HepG2 (cell line): Measurements from ENCODE around the gene NCOA6. TPM values are rescaled to one million over a fixed set of nuclear protein-coding genes. Genes with fewer than 3 reads are reported as not detected.

Experiments used
- ATAC-seq: fragments of 200-7000 bp; cut with Tn5 transposase; 3 replicates; pipeline ENCODE4 v1.9.1; 2020; ENCODE audit warnings: mild to moderate bottlenecking, moderate library complexity
- BruUV-seq: library from RNA; stranded (reverse); fragments of 400-500 nt; replicated peaks from 2 replicates; lab custom pipeline; 2021; lab: Mats Ljungman, UMichigan
- CTCF ChIA-PET: fragments of 300-600 bp; formaldehyde crosslinking; extraction: SDS; loops from one replicate; lab custom pipeline; 2021; ENCODE audit warnings: low total read pairs, inconsistent platforms, low intra/inter-chr PET ratio; lab: Yijun Ruan, JAX
- POLR2A ChIA-PET: fragments of 350-600 bp; sonication (Branson Sonifier 250); formaldehyde crosslinking; loops from one replicate; lab custom pipeline; 2020; ENCODE audit warnings: antibody characterized with exemption, inconsistent platforms; lab: Yijun Ruan, JAX
- DNase-seq: peaks from one replicate; pipeline ENCODE4 v3.0.0-alpha.2; 2015; ENCODE audit warnings: low spot score
- FAIRE-seq: peaks from 3 replicates; lab custom pipeline; 2011; peaks lifted over from hg19 to GRCh38; lab: Jason Lieb, UNC
- H2AFZ ChIP-seq: one replicate; pipeline ENCODE4 v1.6.1; 2011; ENCODE audit warnings: low read length, inconsistent platforms
- H3K27ac ChIP-seq: fragments of 300-600 bp; 3 replicates; pipeline ENCODE4 v1.8.0; 2011; ENCODE audit warnings: mixed run types, mild to moderate bottlenecking, mixed read lengths, low read length, inconsistent platforms; ENCODE audit not compliant: insufficient read depth; ENCODE audit errors: extremely low read length
- H3K27me3 ChIP-seq, 2 experiments: fragments of 200-600 bp in 1 of 2; 2 replicates in 1 of 2; 3 replicates in 1 of 2; pipeline versions ENCODE4 v1.6.0 to v1.8.0; 2011; ENCODE audit warnings: low read length in 2 of 2, mild to moderate bottlenecking in 2 of 2, moderate library complexity in 2 of 2, inconsistent platforms in 1 of 2; ENCODE audit not compliant: insufficient read depth in 2 of 2, control insufficient read depth in 1 of 2
- H3K36me3 ChIP-seq, 2 experiments: fragments of 200-600 bp in 1 of 2; replicated peaks in 1 of 2; 2 replicates in 1 of 2; 3 replicates in 1 of 2; pipeline versions ENCODE4 v1.5.1 to v1.8.0; 2011; ENCODE audit warnings: low read length in 2 of 2, inconsistent platforms in 1 of 2; ENCODE audit not compliant: insufficient read depth in 2 of 2, control insufficient read depth in 1 of 2
- H3K4me1 ChIP-seq: 2 replicates; pipeline ENCODE4 v1.5.1; 2012; ENCODE audit warnings: low read length, inconsistent platforms; ENCODE audit not compliant: insufficient read depth
- H3K4me2 ChIP-seq: 2 replicates; pipeline ENCODE4 v1.6.0; 2011; ENCODE audit warnings: low read depth, low read length, inconsistent platforms
- H3K4me3 ChIP-seq, 3 experiments: fragments of 200-600 bp in 1 of 3; sonication (generic), shearing (Covaris generic) in 1 of 3; replicated peaks in 1 of 3; 2 replicates each; pipeline ENCODE4 v1.5.1; 2011 to 2016; ENCODE audit warnings: low read length in 3 of 3, inconsistent platforms in 2 of 3, low read depth in 2 of 3, mild to moderate bottlenecking in 2 of 3, control low read depth in 1 of 3, mixed read lengths in 1 of 3; ENCODE audit not compliant: insufficient read depth in 1 of 3
- H3K79me2 ChIP-seq: one replicate; pipeline ENCODE4 v1.6.1; 2011; ENCODE audit warnings: low read length, inconsistent platforms; ENCODE audit not compliant: insufficient read depth
- H3K9ac ChIP-seq: 2 replicates; pipeline ENCODE4 v1.6.0; 2011; ENCODE audit warnings: mild to moderate bottlenecking, low read depth, low read length, inconsistent platforms; ENCODE audit not compliant: insufficient read depth
- H3K9me3 ChIP-seq: 2 replicates; pipeline ENCODE4 v1.5.1; 2012; ENCODE audit warnings: mild to moderate bottlenecking, low read length
- H4K20me1 ChIP-seq: 2 replicates; pipeline ENCODE4 v1.6.0; 2011; ENCODE audit warnings: inconsistent platforms, mild to moderate bottlenecking, low read length, moderate library complexity; ENCODE audit not compliant: insufficient read depth
- HNRNPH1 ChIP-seq: fragments of 200-400 bp; formaldehyde crosslinking; optimal IDR thresholded peaks from 2 replicates; pipeline ENCODE3; 2017; ENCODE audit warnings: mild to moderate bottlenecking, low read depth, low read length
- PHF21A ChIP-seq: sonication (generic); formaldehyde crosslinking; IDR thresholded peaks from 2 replicates; pipeline ENCODE4 v1.5.0; 2020; ENCODE audit warnings: mild to moderate bottlenecking, missing genetic modification reagents
- TARDBP ChIP-seq: sonication (generic); formaldehyde crosslinking; IDR thresholded peaks from 2 replicates; pipeline ENCODE4 v1.8.0; 2022; ENCODE audit warnings: mild to moderate bottlenecking, missing genetic modification reagents
- TP53 ChIP-seq: sonication (generic); formaldehyde crosslinking; conservative IDR thresholded peaks from 2 replicates; pipeline ENCODE4 v1.4.0; 2020; ENCODE audit warnings: missing genetic modification reagents
- ZFP36L2 ChIP-seq: sonication (generic); formaldehyde crosslinking; IDR thresholded peaks from 2 replicates; pipeline ENCODE4 v1.4.0; 2020; ENCODE audit warnings: missing genetic modification reagents
- ZNF207 ChIP-seq: fragments of 450-650 bp; IDR thresholded peaks from 2 replicates; pipeline ENCODE4 v1.6.1; 2016; ENCODE audit warnings: antibody characterized with exemption, borderline replicate concordance
- ZNF263 ChIP-seq: sonication (generic); formaldehyde crosslinking; IDR thresholded peaks from 2 replicates; pipeline ENCODE4 v1.4.0; 2020; ENCODE audit warnings: missing genetic modification reagents
- ZNF430 ChIP-seq: sonication (generic); formaldehyde crosslinking; IDR thresholded peaks from 2 replicates; pipeline ENCODE4 v1.9.0; 2021; ENCODE audit warnings: mild to moderate bottlenecking, missing genetic modification reagents
- WGBS: methylation state at CpG from one replicate; pipeline ENCODE4 v1.1.6; 2017; ENCODE audit warnings: low lambda C conversion rate; 5-methylcytosine and 5-hydroxymethylcytosine counted together
- in situ Hi-C: cut with HindIII; loops from 2 replicates; pipeline ENCODE4 v1.10.0; 2017; ENCODE audit warnings: low pct_unique_long_range_greater_than_20kb; ENCODE audit not compliant: extremely low pct_ligation_motif_present
- intact Hi-C: fragments of 100-400 bp; cut with micrococcal nuclease; formaldehyde crosslinking; loops from one replicate; pipeline ENCODE4 v1.10.0; 2022; ENCODE audit not compliant: unreplicated experiment
- polyA plus RNA-seq, 8 experiments: library from polyadenylated mRNA; depleted of rRNA in 3 of 8; stranded (reverse) in 7 of 8; unstranded in 1 of 8; fragments of >200 nt; fragmentation: Illumina TruSeq in 4 of 8; extraction: Trizol in 4 of 8; gene quantifications; 2 replicates each; pipeline versions ENCODE4 v1.2.1 to v1.2.3, GENCODE V29; 2011 to 2016; ENCODE audit warnings: low read depth in 4 of 8, missing spikeins in 1 of 8, mixed read lengths in 1 of 8; ENCODE audit not compliant: insufficient read depth in 1 of 8
- total RNA-seq, 5 experiments: library from RNA; depleted of rRNA; stranded (reverse); fragments of >200 nt; fragmentation: Illumina TruSeq; extraction: Trizol; gene quantifications; 2 replicates each; pipeline ENCODE4 v1.2.3, GENCODE V29; 2016; ENCODE audit warnings: low read depth in 1 of 5
- TF ChIP-seq, protein P1 (sequence below): IDR thresholded peaks from 2 replicates; pipeline ENCODE4 v1.6.1; 2016; ENCODE audit warnings: missing compliant biosample characterization, missing genetic modification reagents, borderline replicate concordance
- TF ChIP-seq, protein P2 (sequence below): sonication (generic); formaldehyde crosslinking; IDR thresholded peaks from 2 replicates; pipeline ENCODE4 v1.4.0; 2020; ENCODE audit warnings: missing genetic modification reagents, mild to moderate bottlenecking, borderline replicate concordance
- TF ChIP-seq, protein P3 (sequence below): sonication (generic); formaldehyde crosslinking; IDR thresholded peaks from 2 replicates; pipeline ENCODE4 v1.5.0; 2020; ENCODE audit warnings: mild to moderate bottlenecking, missing genetic modification reagents
- TF ChIP-seq, protein P4 (sequence below): sonication (generic); formaldehyde crosslinking; IDR thresholded peaks from 2 replicates; pipeline ENCODE4 v1.5.0; 2020; ENCODE audit warnings: mild to moderate bottlenecking, missing genetic modification reagents

Gene NCOA6
- total and polyA plus RNA-seq, 2 of the 13 experiments (the other 11 are each of a cell fraction or from before 2014, with no cell fraction given), result 11.2 to 29.3 TPM

DNA sequence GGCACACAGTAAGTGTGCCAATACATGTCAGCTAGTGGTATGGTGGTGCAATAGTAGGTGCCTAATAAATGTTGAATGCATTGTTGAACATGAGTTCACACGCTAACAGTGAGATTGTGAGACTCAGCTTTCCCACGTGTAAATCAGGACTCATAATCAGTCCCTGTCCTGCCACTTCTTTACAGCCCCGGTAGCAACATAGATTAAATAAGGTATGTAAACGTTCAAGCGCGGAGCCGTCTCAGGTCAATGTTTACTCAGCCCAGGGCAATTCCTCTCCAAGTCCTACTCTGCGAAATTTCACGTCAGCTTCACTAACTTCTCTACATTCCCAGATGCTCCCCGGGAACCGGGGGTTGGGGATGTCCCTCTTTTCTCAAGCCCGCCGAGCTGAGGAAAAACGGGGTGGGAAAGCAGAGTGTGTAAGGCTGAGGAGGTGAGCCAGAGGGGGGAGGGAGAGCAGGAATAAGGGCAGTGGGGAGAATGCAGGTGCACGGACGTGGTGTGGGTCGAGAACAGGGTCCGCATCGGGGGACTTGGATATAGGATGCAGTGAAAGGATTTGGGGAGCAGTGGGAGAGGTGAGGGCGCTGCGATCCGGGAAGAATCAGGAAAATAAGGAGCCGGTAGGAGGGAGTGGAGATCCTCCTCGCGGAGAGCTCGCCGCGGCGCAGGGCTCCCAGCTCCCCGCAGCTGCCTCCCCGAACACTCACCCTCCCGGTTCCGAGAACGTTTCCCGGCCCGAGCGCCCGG lies 121.9 kb downstream of the NCOA6 start:
- H3K36me3 ChIP-seq, result no peaks in the 10 kb centered on the region
- H4K20me1 ChIP-seq, result no peaks in the 10 kb centered on the region
- ChIA-PET CTCF (no interaction called here), POLR2A (interaction anchor here (0.9 to 7.9 kb wide), 25 partner anchors 9 to 392 kb away, joined by 3 to 168 read pairs (median 4); partner anchors contain the start of genes DYNLRB1 and PIGU)
- intact Hi-C loops (loop anchor here (1.0 to 10.0 kb wide), 3 partner anchors 27 to 81 kb away; no protein-coding TSS in a partner anchor), in situ Hi-C loops (loop anchor here (10.0 kb wide), 1 partner anchor 399 kb away; the partner anchor contains the start of gene AHCY)
- H3K9ac ChIP-seq, result peak overlapping the region; percentile 96
- TSS peak; percentile 94 for BruUV-seq
- H3K4me3 ChIP-seq, result peak overlapping the region; percentile 82 to 98 (median 84)
- H3K9me3 ChIP-seq, result no peaks in the 10 kb centered on the region
- H3K4me1 ChIP-seq, result peaks cover 63% of the 10 kb centered on the region
- no peaks in the 10 kb centered on the region; a peak in 1 of 5 replicates for H3K27me3 ChIP-seq
- H3K79me2 ChIP-seq, result peaks cover 15% of the 10 kb centered on the region
- ATAC-seq (peak; percentile 34), FAIRE-seq (peak; percentile 77), DNase-seq (peak; percentile 81)
- WGBS, result 2% methylated on average over 28 of the region's 38 CpGs
- H3K4me2 ChIP-seq, result peak overlapping the region; percentile 97
- H2AFZ ChIP-seq, result no peak overlapping the region
- peak overlapping the region; percentile 92 for H3K27ac ChIP-seq
- TF ChIP-seq TP53 (CRISPR knock-in tag) (peak; percentile 85; the same call in 1 of the 2 replicates), ZFP36L2 (CRISPR knock-in tag) (no peak), HNRNPH1 (no peak), ZNF207 (no peak), TARDBP (CRISPR knock-in tag) (peak; percentile 82), ZNF430 (CRISPR knock-in tag) (peak; percentile 77; the same call in 1 of the 2 replicates), ZNF263 (CRISPR knock-in tag) (no peak; the same call in 1 of the 2 replicates), PHF21A (CRISPR knock-in tag) (peak; percentile 79)
- TF ChIP-seq, protein P1, sequence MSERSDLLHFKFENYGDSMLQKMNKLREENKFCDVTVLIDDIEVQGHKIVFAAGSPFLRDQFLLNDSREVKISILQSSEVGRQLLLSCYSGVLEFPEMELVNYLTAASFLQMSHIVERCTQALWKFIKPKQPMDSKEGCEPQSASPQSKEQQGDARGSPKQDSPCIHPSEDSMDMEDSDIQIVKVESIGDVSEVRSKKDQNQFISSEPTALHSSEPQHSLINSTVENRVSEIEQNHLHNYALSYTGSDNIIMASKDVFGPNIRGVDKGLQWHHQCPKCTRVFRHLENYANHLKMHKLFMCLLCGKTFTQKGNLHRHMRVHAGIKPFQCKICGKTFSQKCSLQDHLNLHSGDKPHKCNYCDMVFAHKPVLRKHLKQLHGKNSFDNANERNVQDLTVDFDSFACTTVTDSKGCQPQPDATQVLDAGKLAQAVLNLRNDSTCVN, result 0 out of 2 replicates have a peak, but pooled peaks have one; percentile 52
- TF ChIP-seq, protein P2, sequence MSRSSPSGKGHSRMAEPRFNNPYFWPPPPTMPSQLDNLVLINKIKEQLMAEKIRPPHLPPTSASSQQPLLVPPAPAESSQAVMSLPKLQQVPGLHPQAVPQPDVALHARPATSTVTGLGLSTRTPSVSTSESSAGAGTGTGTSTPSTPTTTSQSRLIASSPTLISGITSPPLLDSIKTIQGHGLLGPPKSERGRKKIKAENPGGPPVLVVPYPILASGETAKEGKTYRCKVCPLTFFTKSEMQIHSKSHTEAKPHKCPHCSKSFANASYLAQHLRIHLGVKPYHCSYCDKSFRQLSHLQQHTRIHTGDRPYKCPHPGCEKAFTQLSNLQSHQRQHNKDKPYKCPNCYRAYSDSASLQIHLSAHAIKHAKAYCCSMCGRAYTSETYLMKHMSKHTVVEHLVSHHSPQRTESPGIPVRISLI, result no peak
- TF ChIP-seq, protein P3, sequence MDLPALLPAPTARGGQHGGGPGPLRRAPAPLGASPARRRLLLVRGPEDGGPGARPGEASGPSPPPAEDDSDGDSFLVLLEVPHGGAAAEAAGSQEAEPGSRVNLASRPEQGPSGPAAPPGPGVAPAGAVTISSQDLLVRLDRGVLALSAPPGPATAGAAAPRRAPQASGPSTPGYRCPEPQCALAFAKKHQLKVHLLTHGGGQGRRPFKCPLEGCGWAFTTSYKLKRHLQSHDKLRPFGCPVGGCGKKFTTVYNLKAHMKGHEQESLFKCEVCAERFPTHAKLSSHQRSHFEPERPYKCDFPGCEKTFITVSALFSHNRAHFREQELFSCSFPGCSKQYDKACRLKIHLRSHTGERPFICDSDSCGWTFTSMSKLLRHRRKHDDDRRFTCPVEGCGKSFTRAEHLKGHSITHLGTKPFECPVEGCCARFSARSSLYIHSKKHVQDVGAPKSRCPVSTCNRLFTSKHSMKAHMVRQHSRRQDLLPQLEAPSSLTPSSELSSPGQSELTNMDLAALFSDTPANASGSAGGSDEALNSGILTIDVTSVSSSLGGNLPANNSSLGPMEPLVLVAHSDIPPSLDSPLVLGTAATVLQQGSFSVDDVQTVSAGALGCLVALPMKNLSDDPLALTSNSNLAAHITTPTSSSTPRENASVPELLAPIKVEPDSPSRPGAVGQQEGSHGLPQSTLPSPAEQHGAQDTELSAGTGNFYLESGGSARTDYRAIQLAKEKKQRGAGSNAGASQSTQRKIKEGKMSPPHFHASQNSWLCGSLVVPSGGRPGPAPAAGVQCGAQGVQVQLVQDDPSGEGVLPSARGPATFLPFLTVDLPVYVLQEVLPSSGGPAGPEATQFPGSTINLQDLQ (CRISPR knock-in tag), result no peak
- TF ChIP-seq, protein P4, sequence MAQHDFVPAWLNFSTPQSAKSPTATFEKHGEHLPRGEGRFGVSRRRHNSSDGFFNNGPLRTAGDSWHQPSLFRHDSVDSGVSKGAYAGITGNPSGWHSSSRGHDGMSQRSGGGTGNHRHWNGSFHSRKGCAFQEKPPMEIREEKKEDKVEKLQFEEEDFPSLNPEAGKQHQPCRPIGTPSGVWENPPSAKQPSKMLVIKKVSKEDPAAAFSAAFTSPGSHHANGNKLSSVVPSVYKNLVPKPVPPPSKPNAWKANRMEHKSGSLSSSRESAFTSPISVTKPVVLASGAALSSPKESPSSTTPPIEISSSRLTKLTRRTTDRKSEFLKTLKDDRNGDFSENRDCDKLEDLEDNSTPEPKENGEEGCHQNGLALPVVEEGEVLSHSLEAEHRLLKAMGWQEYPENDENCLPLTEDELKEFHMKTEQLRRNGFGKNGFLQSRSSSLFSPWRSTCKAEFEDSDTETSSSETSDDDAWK (CRISPR knock-in tag), result no peak
